HG03039 (cell line): ENCODE measurements around the gene DCT.

Experiments used
- ATAC-seq: cut with Tn5 transposase; IDR thresholded peaks from one replicate; pipeline ENCODE4 v1.9.1; 2021; ENCODE audit warnings: mild to moderate bottlenecking, moderate library complexity; ENCODE audit not compliant: unreplicated experiment

DCT gene

DNA sequence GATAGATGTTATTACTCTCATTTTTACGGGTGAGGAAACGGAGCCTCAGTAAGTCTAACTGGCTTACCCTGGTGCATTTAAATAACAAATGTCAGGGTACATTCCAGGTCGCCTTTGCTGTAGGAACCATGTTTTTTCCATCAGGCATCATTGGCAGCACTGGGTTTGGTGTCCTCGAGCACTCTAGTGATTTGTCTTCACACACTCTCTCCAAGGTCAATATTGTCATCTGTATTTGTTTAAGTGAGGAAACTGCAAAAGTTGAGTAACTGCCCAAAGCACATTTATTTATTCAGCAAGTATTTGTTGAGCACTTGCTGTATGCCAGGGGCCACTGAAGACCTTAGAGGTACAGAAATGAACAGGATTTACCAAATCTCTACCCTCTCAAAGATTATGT, 78.6 kb downstream of the DCT start:
- no peak for ATAC-seq

DNA sequence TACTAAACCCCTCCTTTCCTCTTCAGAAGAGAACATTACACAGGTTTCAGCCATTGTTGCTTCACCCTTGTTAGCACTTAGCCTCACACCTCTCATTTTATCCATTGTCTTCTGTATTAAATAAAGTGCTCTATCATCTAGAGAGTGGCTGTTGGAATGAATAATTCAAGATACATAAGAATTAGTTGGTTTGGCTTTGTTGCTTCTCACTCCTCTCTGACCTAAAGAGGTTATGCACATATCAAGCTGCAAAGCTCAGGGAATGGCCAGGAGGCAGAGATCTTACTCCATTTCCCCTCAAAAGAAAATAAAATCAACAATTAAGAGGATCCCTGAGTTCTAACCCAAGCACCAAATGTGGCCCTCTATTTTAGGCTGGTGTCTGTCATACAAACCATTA, 79.7 kb downstream of the DCT start:
- ATAC-seq, result no peak

DNA sequence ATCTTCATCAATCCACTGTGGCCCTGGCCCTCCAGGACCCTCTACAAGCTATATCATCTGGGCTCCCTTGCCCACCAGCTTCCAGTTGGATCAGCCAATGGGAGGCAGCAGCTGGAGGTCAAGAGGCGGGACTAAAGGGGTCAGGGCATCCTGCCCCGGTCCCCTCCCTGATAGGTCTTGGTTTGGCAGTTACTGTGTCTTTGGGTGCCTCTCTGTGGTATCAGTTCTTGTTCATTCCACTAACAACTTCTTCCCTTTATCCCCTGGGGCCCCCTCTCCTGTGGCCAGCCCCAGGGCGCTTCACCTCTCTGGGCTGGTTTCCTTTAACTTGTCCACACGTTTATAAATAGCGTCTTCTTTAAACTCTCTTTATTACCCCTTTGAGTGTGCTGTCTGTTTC, 83.6 kb downstream of the DCT start:
- no peak for ATAC-seq

DNA sequence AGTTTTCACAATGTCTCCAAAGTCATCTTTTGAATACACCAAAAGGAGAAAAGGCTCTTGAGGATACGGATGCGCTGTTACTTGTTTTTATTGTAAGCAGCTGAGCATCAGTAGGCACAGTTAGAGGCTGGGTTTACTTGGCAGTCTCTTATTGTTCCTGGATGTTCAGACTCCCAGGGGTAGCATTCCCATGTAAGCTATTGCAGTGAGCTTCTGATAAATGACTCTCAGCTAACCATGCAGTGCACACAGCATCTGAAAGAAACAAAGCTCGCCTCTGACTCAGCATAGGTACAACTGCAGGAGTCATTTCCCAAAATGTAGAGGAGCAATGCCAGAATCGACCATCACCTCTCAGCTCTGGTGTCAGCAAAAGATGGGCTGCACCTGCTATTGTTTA, 84.8 kb downstream of the DCT start:
- no peak for ATAC-seq

DNA sequence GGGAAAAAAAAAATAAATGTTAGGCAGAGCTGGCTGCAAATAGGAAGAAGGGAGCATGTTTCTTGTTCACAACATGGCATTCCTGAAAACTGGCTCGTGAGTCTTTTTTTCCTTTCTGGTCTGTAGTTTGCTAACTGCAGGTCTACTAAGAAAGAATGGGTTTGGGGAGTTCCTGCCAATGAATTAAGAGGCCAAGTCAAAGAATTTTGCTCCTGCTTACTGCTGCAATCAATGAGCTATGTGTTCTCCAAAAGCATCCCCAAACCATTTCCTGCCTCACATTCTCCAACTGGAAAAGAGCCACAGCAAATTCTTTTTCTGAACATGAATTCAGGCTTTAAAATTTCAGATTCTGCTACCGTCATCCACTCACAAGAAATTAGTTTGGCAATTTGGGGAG, 88.6 kb downstream of the DCT start:
- no peak for ATAC-seq

DNA sequence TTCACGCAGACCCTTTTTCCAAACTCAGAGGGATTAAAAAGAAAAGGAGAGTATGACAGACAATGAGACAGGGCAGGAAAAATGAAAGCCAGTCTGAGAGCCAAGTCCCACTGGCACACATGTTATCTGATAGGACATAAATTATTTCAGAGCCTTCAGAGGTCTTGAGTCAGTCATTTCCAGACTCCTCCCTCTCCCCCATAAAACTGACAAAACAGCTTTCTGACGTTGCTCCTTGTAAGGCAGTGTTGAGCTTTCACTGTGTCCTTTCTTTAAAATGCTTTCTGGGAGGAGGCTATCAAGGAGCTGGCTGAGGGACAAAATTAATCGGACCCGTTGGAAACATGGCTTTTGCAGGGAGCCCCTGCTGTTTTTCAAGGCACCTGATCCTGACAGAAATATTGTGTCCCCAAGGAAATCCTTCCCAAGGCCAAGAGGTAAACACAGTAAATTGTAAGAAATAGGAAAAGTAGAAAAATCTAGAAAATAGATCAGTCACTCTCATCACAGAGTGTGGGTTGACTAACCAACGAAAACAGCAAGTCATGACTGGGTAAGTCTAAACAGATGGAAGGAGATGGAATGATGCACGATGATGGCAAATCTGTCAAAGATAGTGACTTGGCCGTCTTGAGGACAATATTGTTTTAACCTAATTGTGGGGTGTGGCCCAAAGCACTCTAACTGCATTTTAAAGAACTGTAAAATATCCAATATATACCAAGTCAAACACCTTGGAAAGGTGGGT, 89.7 kb downstream of the DCT start:
- no peak for ATAC-seq

DNA sequence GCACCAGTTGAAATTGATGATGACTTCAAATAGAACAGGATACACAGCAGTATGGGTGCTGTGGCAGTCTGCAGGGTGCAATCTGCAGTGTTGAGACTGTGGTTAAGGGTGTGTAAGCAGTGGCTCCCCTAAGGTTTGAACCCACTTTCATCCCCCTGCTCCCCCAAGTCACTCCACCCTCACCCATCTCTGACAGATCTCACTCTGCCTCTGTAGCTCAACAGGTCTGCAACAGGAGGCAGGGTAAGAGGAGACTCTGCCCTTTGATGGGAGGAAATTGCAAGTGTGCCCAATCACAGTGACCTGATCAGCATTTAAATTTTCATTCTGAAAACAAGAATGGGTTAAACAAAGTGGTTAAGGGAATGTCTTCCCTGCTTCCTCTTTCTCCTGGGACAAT, 92.4 kb downstream of the DCT start:
- ATAC-seq, result no peak
